Osteoblast (primary cell): ENCODE measurements around the gene ATP2B2. TPM values are rescaled to one million over a fixed set of nuclear protein-coding genes. Genes with fewer than 3 reads are reported as not detected.
A peak's percentile ranks its signal among the peaks of the same experiment; 100 is the strongest.

ENCODE experiments used
- DNase-seq: peaks from one replicate; pipeline ENCODE4 v3.0.0; 2011; ENCODE audit warnings: low spot score, mixed read lengths; ENCODE audit not compliant: insufficient read length; ENCODE audit errors: missing footprints
- H2AFZ ChIP-seq: 2 replicates; pipeline ENCODE4 v1.6.0; 2011; ENCODE audit warnings: mild to moderate bottlenecking, low read length
- H3K27ac ChIP-seq: 2 replicates; pipeline ENCODE4 v1.5.1; 2011; ENCODE audit warnings: mild to moderate bottlenecking, low read depth, low read length, moderate library complexity
- H3K27me3 ChIP-seq: 2 replicates; pipeline ENCODE4 v1.6.0; 2012; ENCODE audit warnings: mild to moderate bottlenecking, control low read depth, inconsistent platforms, low read length, moderate library complexity; ENCODE audit not compliant: insufficient read depth
- H3K36me3 ChIP-seq: 2 replicates; pipeline ENCODE4 v1.5.1; 2011; ENCODE audit warnings: mild to moderate bottlenecking, low read length, control low read depth, moderate library complexity; ENCODE audit not compliant: insufficient read depth
- H3K4me1 ChIP-seq: 2 replicates; pipeline ENCODE4 v1.5.1; 2011; ENCODE audit warnings: mild to moderate bottlenecking, low read length, control low read depth, moderate library complexity; ENCODE audit not compliant: insufficient read depth
- H3K4me2 ChIP-seq: 2 replicates; pipeline ENCODE4 v1.6.0; 2011; ENCODE audit warnings: mild to moderate bottlenecking, low read length; ENCODE audit not compliant: insufficient read depth
- H3K4me3 ChIP-seq: fragments of 200-600 bp; sonication (generic); 3 replicates; pipeline ENCODE4 v1.5.1; 2012; ENCODE audit warnings: mild to moderate bottlenecking, low read length, inconsistent platforms; ENCODE audit not compliant: insufficient read depth
- H3K79me2 ChIP-seq: 2 replicates; pipeline ENCODE4 v1.6.0; 2012; ENCODE audit warnings: mild to moderate bottlenecking, low read length, control low read depth, inconsistent platforms; ENCODE audit not compliant: insufficient read depth
- H3K9me3 ChIP-seq: 2 replicates; pipeline ENCODE4 v1.5.1; 2011; ENCODE audit warnings: low read depth, low read length, control low read depth
- H4K20me1 ChIP-seq: 2 replicates; pipeline ENCODE4 v1.6.0; 2012; ENCODE audit warnings: mild to moderate bottlenecking, low read length, control low read depth; ENCODE audit not compliant: insufficient read depth
- total RNA-seq: library from RNA; depleted of rRNA; stranded (reverse); fragments of >200 nt; gene quantifications from 2 replicates; pipeline ENCODE4 v1.2.3, GENCODE V29; 2012
- TF ChIP-seq, protein P1 (sequence below): IDR thresholded peaks from 2 replicates; pipeline ENCODE4 v1.5.1; 2011; ENCODE audit warnings: mild to moderate bottlenecking, low read depth, low read length, moderate library complexity; ENCODE audit errors: extremely low read depth

The ATP2B2 gene
- total RNA-seq, 1 donor, result not detected

DNA sequence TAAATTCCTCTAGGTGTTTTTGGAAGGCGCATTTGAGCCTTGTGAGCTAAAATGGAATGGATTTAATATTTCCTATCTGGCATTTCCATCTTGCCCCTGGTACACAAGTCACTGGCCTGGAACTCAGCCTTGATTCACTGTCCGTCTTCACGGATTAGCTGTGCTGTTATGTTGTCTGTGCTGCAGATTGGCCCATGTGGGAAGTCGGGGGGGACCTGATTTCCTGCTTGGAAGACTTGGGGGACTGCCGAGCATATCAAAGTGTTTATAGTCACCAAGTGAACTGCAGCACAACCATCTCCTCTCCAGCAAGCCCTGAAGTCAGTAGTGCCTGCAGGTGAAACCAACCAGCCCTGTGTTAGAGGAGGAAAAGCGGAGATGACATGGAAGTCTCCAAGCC, 224.8 kb downstream of the ATP2B2 start:
- TF ChIP-seq, protein P1, sequence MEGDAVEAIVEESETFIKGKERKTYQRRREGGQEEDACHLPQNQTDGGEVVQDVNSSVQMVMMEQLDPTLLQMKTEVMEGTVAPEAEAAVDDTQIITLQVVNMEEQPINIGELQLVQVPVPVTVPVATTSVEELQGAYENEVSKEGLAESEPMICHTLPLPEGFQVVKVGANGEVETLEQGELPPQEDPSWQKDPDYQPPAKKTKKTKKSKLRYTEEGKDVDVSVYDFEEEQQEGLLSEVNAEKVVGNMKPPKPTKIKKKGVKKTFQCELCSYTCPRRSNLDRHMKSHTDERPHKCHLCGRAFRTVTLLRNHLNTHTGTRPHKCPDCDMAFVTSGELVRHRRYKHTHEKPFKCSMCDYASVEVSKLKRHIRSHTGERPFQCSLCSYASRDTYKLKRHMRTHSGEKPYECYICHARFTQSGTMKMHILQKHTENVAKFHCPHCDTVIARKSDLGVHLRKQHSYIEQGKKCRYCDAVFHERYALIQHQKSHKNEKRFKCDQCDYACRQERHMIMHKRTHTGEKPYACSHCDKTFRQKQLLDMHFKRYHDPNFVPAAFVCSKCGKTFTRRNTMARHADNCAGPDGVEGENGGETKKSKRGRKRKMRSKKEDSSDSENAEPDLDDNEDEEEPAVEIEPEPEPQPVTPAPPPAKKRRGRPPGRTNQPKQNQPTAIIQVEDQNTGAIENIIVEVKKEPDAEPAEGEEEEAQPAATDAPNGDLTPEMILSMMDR, result no peak
- Histone ChIP-seq H3K27ac (no peak overlapping the region), H3K9me3 (no peaks in the 10 kb centered on the region), H3K4me3 (no peak overlapping the region), H3K27me3 (no peaks in the 10 kb centered on the region), H3K4me2 (no peak overlapping the region), H4K20me1 (peaks cover 6% of the 10 kb centered on the region), H2AFZ (no peak overlapping the region), H3K36me3 (peaks cover 41% of the 10 kb centered on the region), H3K4me1 (peaks cover 22% of the 10 kb centered on the region), H3K79me2 (peaks cover 31% of the 10 kb centered on the region)
- DNase-seq, result no peak

DNA sequence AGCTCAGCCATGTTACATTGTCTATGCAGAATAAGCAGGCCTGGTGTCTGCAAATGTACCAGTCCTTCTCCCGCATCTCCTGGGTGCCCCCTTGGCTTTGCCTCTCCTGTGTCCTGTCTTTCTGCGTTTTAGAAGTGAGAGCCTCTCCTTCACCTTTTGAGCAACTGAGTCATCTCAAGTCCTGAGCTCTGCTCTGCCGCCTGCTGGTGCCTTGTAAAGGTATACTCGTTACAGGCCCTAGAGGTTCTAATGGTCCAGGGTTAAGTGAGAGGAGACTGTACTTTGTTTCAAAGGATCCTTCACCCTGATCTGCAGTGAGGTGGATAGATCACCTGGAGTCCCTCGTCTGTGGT, 225.2 kb downstream of the ATP2B2 start:
- peaks cover 41% of the 10 kb centered on the region for H3K36me3 ChIP-seq
- H3K79me2 ChIP-seq, result peaks cover 35% of the 10 kb centered on the region
- H2AFZ ChIP-seq, result no peak overlapping the region
- H3K9me3 ChIP-seq, result no peaks in the 10 kb centered on the region
- no peak overlapping the region for H3K4me3 ChIP-seq
- no peaks in the 10 kb centered on the region for H3K27me3 ChIP-seq
- no peak for DNase-seq
- peaks cover 6% of the 10 kb centered on the region for H4K20me1 ChIP-seq
- H3K27ac ChIP-seq, result no peak overlapping the region
- TF ChIP-seq, protein P1, result peak; percentile 10
- H3K4me2 ChIP-seq, result no peak overlapping the region
- peaks cover 18% of the 10 kb centered on the region for H3K4me1 ChIP-seq

DNA sequence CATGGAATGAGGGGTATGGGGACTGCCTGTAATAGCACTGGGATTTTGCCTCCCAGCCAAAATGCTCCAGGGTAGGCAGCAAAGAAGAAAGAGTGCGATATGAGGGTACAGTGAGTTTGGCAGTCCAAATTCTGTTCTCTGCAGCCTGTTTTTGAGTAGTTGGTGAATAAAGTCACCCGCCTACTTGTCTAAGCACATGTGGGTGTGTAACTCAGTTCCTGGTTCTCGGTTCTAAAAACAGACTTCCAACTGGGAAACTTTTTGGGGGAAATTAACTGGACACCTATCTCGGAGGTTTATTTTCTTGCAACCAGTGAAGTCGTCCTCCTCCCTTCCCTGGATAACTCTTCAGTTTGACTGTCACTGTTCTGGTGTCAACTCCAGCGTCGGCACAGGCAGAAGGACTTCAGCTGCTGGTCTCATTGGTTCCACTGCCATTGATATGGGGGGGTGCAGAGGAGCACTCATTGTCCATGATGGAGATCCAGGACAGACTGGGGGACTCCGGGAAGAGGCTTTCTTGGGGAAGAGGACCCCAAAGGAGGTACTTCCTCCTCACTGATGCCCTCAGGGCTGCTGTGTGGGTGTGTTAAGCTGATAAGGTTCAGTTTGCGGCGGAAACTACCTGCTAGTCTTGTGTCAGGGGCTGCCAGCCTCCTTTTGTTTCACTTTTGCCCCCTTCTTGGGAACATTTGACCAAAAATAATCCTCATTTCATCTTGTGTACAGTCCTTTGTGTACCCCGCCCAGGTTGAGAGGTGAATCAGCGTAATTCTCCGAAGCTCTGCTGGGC, 225.8 kb downstream of the ATP2B2 start:
- TF ChIP-seq, protein P1, result no peak
- Histone ChIP-seq H3K9me3 (no peaks in the 10 kb centered on the region), H3K36me3 (peaks cover 41% of the 10 kb centered on the region), H3K79me2 (peaks cover 40% of the 10 kb centered on the region), H3K4me3 (no peak overlapping the region), H4K20me1 (peaks cover 6% of the 10 kb centered on the region), H3K27me3 (no peaks in the 10 kb centered on the region), H2AFZ (no peak overlapping the region), H3K4me2 (no peak overlapping the region), H3K27ac (no peak overlapping the region), H3K4me1 (peaks cover 16% of the 10 kb centered on the region)
- no peak for DNase-seq

DNA sequence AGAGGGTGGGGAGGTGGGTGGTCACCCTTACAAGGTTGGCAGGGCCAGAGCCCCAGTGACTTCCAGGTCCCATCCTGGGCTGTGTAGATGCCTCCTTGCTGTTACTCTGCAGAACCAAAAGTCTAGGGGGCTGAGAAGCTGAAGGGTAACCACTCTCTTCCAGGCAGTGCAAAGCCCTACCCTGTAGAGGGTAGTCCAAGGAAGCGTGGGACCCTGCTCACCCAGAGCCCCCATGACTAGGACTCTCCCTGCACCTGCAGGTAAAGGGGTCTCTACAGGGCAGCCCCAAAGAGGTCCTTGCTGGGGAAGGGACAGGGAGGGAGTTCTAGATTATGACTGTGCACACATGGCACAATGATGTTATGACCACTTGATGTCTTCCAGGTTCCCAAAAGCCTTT, 226.9 kb downstream of the ATP2B2 start:
- Histone ChIP-seq H3K27ac (no peak overlapping the region), H3K36me3 (peaks cover 45% of the 10 kb centered on the region), H3K4me1 (peaks cover 16% of the 10 kb centered on the region), H3K4me2 (no peak overlapping the region), H3K79me2 (peaks cover 44% of the 10 kb centered on the region), H2AFZ (no peak overlapping the region), H3K27me3 (no peaks in the 10 kb centered on the region), H3K9me3 (no peaks in the 10 kb centered on the region), H4K20me1 (peaks cover 14% of the 10 kb centered on the region), H3K4me3 (no peak overlapping the region)
- TF ChIP-seq, protein P1, result no peak
- no peak for DNase-seq
